Measurements from ENCODE around the gene TBC1D21.

The TBC1D21 gene

GRCh38 chr15:73888224-73889041 lies 15.1 kb downstream of the TBC1D21 start:
- DNase-seq (ENCODE audit: low read depth in 2 of 2, low spot score in 1 of 2), result no peak

GRCh38 chr15:73889053-73889761 lies 15.8 kb downstream of the TBC1D21 start:
- no peak for DNase-seq (ENCODE audit: low read depth in 2 of 2, low spot score in 1 of 2)

GRCh38 chr15:73889762-73890124 lies 16.4 kb downstream of the TBC1D21 start:
- no peak for DNase-seq (ENCODE audit: low read depth in 2 of 2, low spot score in 1 of 2)

GRCh38 chr15:73891328-73892315 lies 18.3 kb downstream of the TBC1D21 start:
- no peak for DNase-seq (ENCODE audit: low read depth in 2 of 2, low spot score in 1 of 2)

GRCh38 chr15:73892446-73893226 lies 19.3 kb downstream of the TBC1D21 start:
- no peak for DNase-seq (ENCODE audit: low read depth in 2 of 2, low spot score in 1 of 2)

- no peak for DNase-seq (ENCODE audit: low read depth in 2 of 2, low spot score in 1 of 2)
Measured at GRCh38 chr15:73894133-73894814, 20.9 kb downstream of the TBC1D21 start.

GRCh38 chr15:73897441-73898261 lies 24.3 kb downstream of the TBC1D21 start:
- no peak for DNase-seq (ENCODE audit: low read depth in 2 of 2, low spot score in 1 of 2)

GRCh38 chr15:73899197-73900094 lies 26.1 kb downstream of the TBC1D21 start:
- no peak for DNase-seq (ENCODE audit: low read depth in 2 of 2, low spot score in 1 of 2)

- DNase-seq (ENCODE audit: low read depth in 2 of 2, low spot score in 1 of 2), result no peak
Measured at GRCh38 chr15:73900095-73900712, 26.8 kb downstream of the TBC1D21 start.

GRCh38 chr15:73901126-73901810 lies 27.9 kb downstream of the TBC1D21 start:
- no peak for DNase-seq (ENCODE audit: low read depth in 2 of 2, low spot score in 1 of 2)

- no peak for DNase-seq (ENCODE audit: low read depth in 2 of 2, low spot score in 1 of 2)
Measured at GRCh38 chr15:73902121-73903020, 29.0 kb downstream of the TBC1D21 start.

GRCh38 chr15:73904026-73904815 lies 30.9 kb downstream of the TBC1D21 start:
- no peak for DNase-seq (ENCODE audit: low read depth in 2 of 2, low spot score in 1 of 2)

- DNase-seq (ENCODE audit: low read depth in 2 of 2, low spot score in 1 of 2), result no peak
Measured at GRCh38 chr15:73905225-73905827, 32.0 kb downstream of the TBC1D21 start.

- DNase-seq (ENCODE audit: low read depth in 2 of 2, low spot score in 1 of 2), result no peak
Measured at GRCh38 chr15:73906346-73907034, 33.1 kb downstream of the TBC1D21 start.

Measured in stimulated activated CD8-positive, alpha-beta memory T cell treated with anti-CD3 and anti-CD28 coated beads, Interleukin-4, amount 100 ng/mL, for 4 hours (primary cell).